GM23338 (cell line): ENCODE results near the gene PTH1R. TPM values are rescaled to one million over a fixed set of nuclear protein-coding genes. Genes with fewer than 3 reads are reported as not detected.

Experiments used
- ATAC-seq: fragments of 200-7000 bp; cut with Tn5 transposase; 3 replicates; pipeline ENCODE4 v1.9.1; 2020
- DNase-seq: peaks from one replicate; pipeline ENCODE4 v3.0.0-alpha.2; 2015; ENCODE audit warnings: low spot score
- H2AFZ ChIP-seq: fragments of 200-600 bp; sonication (generic); 2 replicates; pipeline ENCODE4 v1.8.0; 2016; ENCODE audit warnings: antibody characterized with exemption, mild to moderate bottlenecking, moderate library complexity
- H3F3A ChIP-seq: fragments of 200-600 bp; sonication (generic); replicated peaks from 2 replicates; pipeline ENCODE4 v1.8.0; 2017; ENCODE audit warnings: antibody characterized with exemption, mixed run types, low read depth
- H3K27ac ChIP-seq: fragments of 200-600 bp; sonication (generic); 2 replicates; pipeline ENCODE4 v1.6.1; 2016; ENCODE audit warnings: low read depth
- H3K27me3 ChIP-seq: fragments of 200-600 bp; sonication (generic); 2 replicates; pipeline ENCODE4 v1.8.0; 2016; ENCODE audit warnings: mild to moderate bottlenecking, mixed run types, moderate library complexity; ENCODE audit not compliant: insufficient read depth
- H3K36me3 ChIP-seq: fragments of 200-600 bp; sonication (generic); 2 replicates; pipeline ENCODE4 v1.8.0; 2016; ENCODE audit warnings: mild to moderate bottlenecking; ENCODE audit not compliant: insufficient read depth
- H3K4me1 ChIP-seq: fragments of 200-600 bp; sonication (generic); 2 replicates; pipeline ENCODE4 v1.8.0; 2016; ENCODE audit warnings: mild to moderate bottlenecking, moderate library complexity; ENCODE audit not compliant: insufficient read depth
- H3K4me2 ChIP-seq: fragments of 200-600 bp; sonication (generic); 2 replicates; pipeline ENCODE4 v1.7.1; 2017; ENCODE audit warnings: mixed run types
- H3K4me3 ChIP-seq: fragments of 200-600 bp; sonication (generic); 2 replicates; pipeline ENCODE4 v1.6.1; 2016; ENCODE audit warnings: mixed run types
- H3K79me2 ChIP-seq: fragments of 200-600 bp; sonication (generic); replicated peaks from 2 replicates; pipeline ENCODE4 v1.8.0; 2017; ENCODE audit warnings: mild to moderate bottlenecking; ENCODE audit not compliant: insufficient read depth
- H3K9me2 ChIP-seq: fragments of 200-600 bp; sonication (generic); 2 replicates; pipeline ENCODE4 v1.8.0; 2017; ENCODE audit not compliant: insufficient read depth
- H4K20me1 ChIP-seq: fragments of 200-600 bp; sonication (generic); replicated peaks from 2 replicates; pipeline ENCODE4 v1.8.0; 2017; ENCODE audit warnings: mild to moderate bottlenecking; ENCODE audit not compliant: insufficient read depth
- H3K27ac Mint-ChIP-seq: 2 replicates; pipeline ENCODE4 v1.8.0; 2020; ENCODE audit warnings: inconsistent platforms, mild to moderate bottlenecking, moderate library complexity, mixed read lengths
- H3K27me3 Mint-ChIP-seq: 3 replicates; pipeline ENCODE4 v1.8.0; 2022; ENCODE audit warnings: low read depth, mild to moderate bottlenecking, moderate library complexity, mixed read lengths, inconsistent platforms; ENCODE audit not compliant: insufficient read depth, poor library complexity
- H3K36me3 Mint-ChIP-seq: 3 replicates; pipeline ENCODE4 v1.8.0; 2021; ENCODE audit warnings: low read depth, mild to moderate bottlenecking, inconsistent platforms, moderate library complexity, mixed read lengths
- H3K4me1 Mint-ChIP-seq: 3 replicates; pipeline ENCODE4 v1.8.0; 2020; ENCODE audit warnings: mild to moderate bottlenecking, inconsistent platforms, mixed read lengths
- H3K4me3 Mint-ChIP-seq: 3 replicates; pipeline ENCODE4 v1.8.0; 2021; ENCODE audit warnings: moderate library complexity, mild to moderate bottlenecking, inconsistent platforms, mixed read lengths
- H3K9me3 Mint-ChIP-seq: 3 replicates; pipeline ENCODE4 v1.8.0; 2020; ENCODE audit warnings: moderate library complexity, mild to moderate bottlenecking, inconsistent platforms, mixed read lengths
- CREB1 ChIP-seq: fragments of 250-450 bp; sonication (Bioruptor Pico); IDR thresholded peaks from 2 replicates; pipeline ENCODE4 v1.5.0; 2020; ENCODE audit warnings: low read depth, mild to moderate bottlenecking, moderate library complexity
- CTCF ChIP-seq, 2 experiments: fragments of 200-600 bp in 1 of 2; sonication (generic) in 1 of 2; conservative IDR thresholded peaks; 2 replicates each; pipeline versions ENCODE4 v1.5.1 to v1.6.1; 2016 to 2017; ENCODE audit warnings: antibody characterized with exemption in 2 of 2, low read depth in 2 of 2, mild to moderate bottlenecking in 2 of 2, moderate library complexity in 1 of 2
- ETS1 ChIP-seq: IDR thresholded peaks from 2 replicates; pipeline ENCODE4 v1.6.1; 2016; ENCODE audit warnings: antibody characterized with exemption
- EZH2 ChIP-seq: fragments of 200-600 bp; sonication (generic); IDR thresholded peaks from one replicate; pipeline ENCODE4 v1.8.0; 2017; ENCODE audit warnings: antibody characterized with exemption, mild to moderate bottlenecking, low read depth; ENCODE audit not compliant: unreplicated experiment
- EZH2phosphoT487 ChIP-seq: fragments of 200-600 bp; sonication (generic); IDR thresholded peaks from one replicate; pipeline ENCODE4 v1.8.1; 2018; ENCODE audit warnings: antibody characterized with exemption; ENCODE audit not compliant: unreplicated experiment
- NANOG ChIP-seq: IDR thresholded peaks from 2 replicates; pipeline ENCODE4 v1.6.1; 2016; ENCODE audit warnings: antibody characterized with exemption, borderline replicate concordance
- POLR2AphosphoS5 ChIP-seq: IDR thresholded peaks from 2 replicates; pipeline ENCODE4 v1.6.1; 2016; ENCODE audit warnings: antibody characterized with exemption, low read depth
- REST ChIP-seq: IDR thresholded peaks from one replicate; pipeline ENCODE4 v1.6.1; 2018; ENCODE audit warnings: antibody characterized with exemption; ENCODE audit not compliant: unreplicated experiment
- STAT1 ChIP-seq: IDR thresholded peaks from one replicate; pipeline ENCODE4 v1.6.1; 2016; ENCODE audit warnings: antibody characterized with exemption; ENCODE audit not compliant: unreplicated experiment
- ZNF114 ChIP-seq: fragments of 250-450 bp; sonication (Bioruptor Pico); IDR thresholded peaks from 2 replicates; pipeline ENCODE4 v1.5.0; 2020; ENCODE audit warnings: mild to moderate bottlenecking, moderate library complexity
- ZNF331 ChIP-seq: fragments of 250-450 bp; sonication (Bioruptor Pico); IDR thresholded peaks from 2 replicates; pipeline ENCODE4 v1.5.0; 2020; ENCODE audit warnings: low read depth, mild to moderate bottlenecking, moderate library complexity
- polyA plus RNA-seq: library from polyadenylated mRNA; unstranded; fragments of >200 nt; fragmentation: Nextera tagmentation; extraction: Ambion mirVana; gene quantifications from 2 replicates; pipeline ENCODE4 v1.2.1, GENCODE V29; 2016
- total RNA-seq: library from RNA; depleted of rRNA; stranded (reverse); fragments of >200 nt; shearing (Covaris generic); gene quantifications from 2 replicates; pipeline ENCODE4 v1.2.3, GENCODE V29; 2014

Gene PTH1R
- total and polyA plus RNA-seq, 2 experiments from 2014 or later = 1.3 to 1.9 TPM

GRCh38 chr3:46901061-46901460 lies 23.5 kb downstream of the PTH1R start (continued):
- TF ChIP-seq ZNF114 (CRISPR knock-in tag) (no peak), ETS1 (no peak), EZH2phosphoT487 (no peak)

GRCh38 chr3:46901591-46902187 lies 24.2 kb downstream of the PTH1R start:
- Mint-ChIP-seq H3K27me3 (peaks cover 23% of the 10 kb centered on the region), H3K9me3 (no peaks in the 10 kb centered on the region), H3K4me1 (peaks cover 8% of the 10 kb centered on the region; the same call in 2 of the 3 replicates), H3K4me3 (no peak overlapping the region), H3K36me3 (no peaks in the 10 kb centered on the region), H3K27ac (no peak overlapping the region)
- ATAC-seq = no peak
- H3K79me2 ChIP-seq = no peaks in the 10 kb centered on the region
- H3K36me3 ChIP-seq = no peaks in the 10 kb centered on the region
- H3F3A ChIP-seq = no peaks in the 10 kb centered on the region
- no peak for DNase-seq
- H2AFZ ChIP-seq = no peak overlapping the region
- H4K20me1 ChIP-seq = 0 out of 2 replicates have a peak, but pooled peaks cover 3% of the 10 kb centered on the region
- H3K4me2 ChIP-seq = no peak overlapping the region
- H3K9me2 ChIP-seq = no peaks in the 10 kb centered on the region
- H3K27me3 ChIP-seq = peaks cover 17% of the 10 kb centered on the region
- H3K4me3 ChIP-seq = no peak overlapping the region
- no peak overlapping the region for H3K27ac ChIP-seq
- H3K4me1 ChIP-seq = no peaks in the 10 kb centered on the region
- TF ChIP-seq EZH2phosphoT487 = no peak
- no peak for TF ChIP-seq STAT1
- TF ChIP-seq POLR2AphosphoS5 = no peak
- TF ChIP-seq NANOG = no peak

GRCh38 chr3:46902188-46902631 lies 24.7 kb downstream of the PTH1R start:
- Histone ChIP-seq H3K9me2 (no peaks in the 10 kb centered on the region), H3K27me3 (peaks cover 17% of the 10 kb centered on the region), H3K36me3 (no peaks in the 10 kb centered on the region), H3K27ac (no peak overlapping the region), H3K4me2 (no peak overlapping the region), H3K4me3 (no peak overlapping the region), H4K20me1 (0 out of 2 replicates have a peak, but pooled peaks cover 3% of the 10 kb centered on the region), H3F3A (no peaks in the 10 kb centered on the region), H3K79me2 (no peaks in the 10 kb centered on the region), H3K4me1 (no peaks in the 10 kb centered on the region), H2AFZ (no peak overlapping the region)
- DNase-seq (no peak), ATAC-seq (no peak)
- Mint-ChIP-seq H3K9me3 (no peaks in the 10 kb centered on the region), H3K27ac (no peak overlapping the region), H3K36me3 (no peaks in the 10 kb centered on the region), H3K4me3 (no peak overlapping the region), H3K27me3 (peaks cover 23% of the 10 kb centered on the region), H3K4me1 (peaks cover 8% of the 10 kb centered on the region; the same call in 2 of the 3 replicates)
- TF ChIP-seq REST (no peak), ETS1 (no peak), EZH2phosphoT487 (no peak), ZNF331 (CRISPR knock-in tag) (no peak), CTCF (conservative IDR thresholded peaks at IDR 0.05; ENCODE audit: low read depth in 2 of 2) (no peak), NANOG (no peak), CREB1 (CRISPR knock-in tag) (no peak), ZNF114 (CRISPR knock-in tag) (no peak), STAT1 (no peak), EZH2 (no peak), POLR2AphosphoS5 (no peak)
